GM12878 (cell line): ENCODE data around the gene C21orf58. TPM values are rescaled to one million over a fixed set of nuclear protein-coding genes. Genes with fewer than 3 reads are reported as not detected.

Experiments used
- ATAC-seq: fragments of 200-7000 bp; cut with Tn5 transposase; 3 replicates; pipeline ENCODE4 v1.9.1; 2020; ENCODE audit warnings: mild to moderate bottlenecking, moderate library complexity
- BruUV-seq: library from RNA; stranded (reverse); fragments of 400-500 nt; replicated peaks from 2 replicates; lab custom pipeline; 2021; lab: Mats Ljungman, UMichigan
- CTCF ChIA-PET: fragments of 300-600 bp; sonication (Branson Sonifier 250); formaldehyde crosslinking; extraction: SDS; loops from one replicate; lab custom pipeline; 2021; ENCODE audit warnings: inconsistent platforms; lab: Yijun Ruan, JAX
- POLR2A ChIA-PET: fragments of 350-600 bp; formaldehyde crosslinking; extraction: SDS; loops from one replicate; lab custom pipeline; 2021; ENCODE audit warnings: inconsistent platforms; lab: Charles Lee
- RAD21 ChIA-PET: fragments of 300-600 bp; sonication (Branson Sonifier 250); formaldehyde crosslinking; loops from one replicate; lab custom pipeline; 2023; ENCODE audit warnings: antibody characterized with exemption; ENCODE audit not compliant: unreplicated experiment; lab: Charles Lee
- SMC1A ChIA-PET: fragments of 300-600 bp; sonication (Branson Sonifier 250); formaldehyde crosslinking; loops from one replicate; lab custom pipeline; 2023; ENCODE audit not compliant: unreplicated experiment, uncharacterized antibody; lab: Charles Lee
- DNase-seq: peaks from one replicate; pipeline ENCODE4 v3.0.0-alpha.2; 2011; ENCODE audit warnings: low read depth, low spot score
- FAIRE-seq: peaks from 3 replicates; lab custom pipeline; 2011; peaks lifted over from hg19 to GRCh38; lab: Jason Lieb, UNC
- H2AFZ ChIP-seq: 2 replicates; pipeline ENCODE4 v1.6.0; 2011; ENCODE audit warnings: low read depth, low read length, control low read depth; ENCODE audit not compliant: control insufficient read depth
- H3K27ac ChIP-seq: 2 replicates; pipeline ENCODE4 v1.5.1; 2011; ENCODE audit warnings: control low read depth; ENCODE audit not compliant: control insufficient read depth, insufficient read depth
- H3K27me3 ChIP-seq, 2 experiments: replicated peaks in 1 of 2; 2 replicates each; pipeline versions ENCODE4 v1.6.0 to v1.6.1; 2011; ENCODE audit warnings: low read length in 1 of 2; ENCODE audit not compliant: control insufficient read depth in 2 of 2, insufficient read depth in 2 of 2
- H3K36me3 ChIP-seq, 2 experiments: 2 replicates each; pipeline ENCODE4 v1.5.1; 2011; ENCODE audit warnings: low read length in 1 of 2; ENCODE audit not compliant: control insufficient read depth in 2 of 2, insufficient read depth in 2 of 2
- H3K4me1 ChIP-seq: 2 replicates; pipeline ENCODE4 v1.6.1; 2011; ENCODE audit warnings: mild to moderate bottlenecking, low read length, moderate library complexity, mixed read lengths; ENCODE audit not compliant: control insufficient read depth, insufficient read depth
- H3K4me2 ChIP-seq: 2 replicates; pipeline ENCODE4 v1.6.0; 2011; ENCODE audit warnings: control low read depth; ENCODE audit not compliant: control insufficient read depth, insufficient read depth
- H3K4me3 ChIP-seq: fragments of 200-600 bp; sonication (generic); 2 replicates; pipeline ENCODE4 v1.5.1; 2016
- H3K79me2 ChIP-seq: 2 replicates; pipeline ENCODE4 v1.6.0; 2011; ENCODE audit warnings: low read length; ENCODE audit not compliant: control insufficient read depth, insufficient read depth
- H3K9ac ChIP-seq: 2 replicates; pipeline ENCODE4 v1.8.0; 2011; ENCODE audit warnings: low read length, control low read depth, mixed read lengths; ENCODE audit not compliant: control insufficient read depth, insufficient read depth
- H3K9me3 ChIP-seq: replicated peaks from 3 replicates; pipeline ENCODE4 v1.5.1; 2011; ENCODE audit warnings: mild to moderate bottlenecking, low read length; ENCODE audit not compliant: control insufficient read depth, insufficient read depth
- H4K20me1 ChIP-seq: 2 replicates; pipeline ENCODE4 v1.6.0; 2011; ENCODE audit not compliant: control insufficient read depth, insufficient read depth
- BHLHE40 ChIP-seq, 2 experiments: fragments of 450-650 bp in 1 of 2; IDR thresholded peaks; 2 replicates each; pipeline ENCODE4 v1.6.1; 2011 to 2017; ENCODE audit warnings: low read depth in 2 of 2, borderline replicate concordance in 1 of 2, improper control_type of control experiment in 1 of 2, low read length in 1 of 2, mild to moderate bottlenecking in 1 of 2
- CREB1 ChIP-seq: IDR thresholded peaks from 2 replicates; pipeline ENCODE4 v1.6.1; 2012; ENCODE audit warnings: low read depth, mild to moderate bottlenecking, inconsistent platforms
- LARP7 ChIP-seq: fragments of 450-650 bp; IDR thresholded peaks from 2 replicates; pipeline ENCODE4 v1.6.1; 2017; ENCODE audit warnings: mild to moderate bottlenecking
- NFIC ChIP-seq: IDR thresholded peaks from 2 replicates; pipeline ENCODE4 v1.6.1; 2012; ENCODE audit warnings: low read depth, mild to moderate bottlenecking, inconsistent platforms, low read length, moderate library complexity
- NR2F1 ChIP-seq: fragments of 450-650 bp; conservative IDR thresholded peaks from 2 replicates; pipeline ENCODE4 v1.6.1; 2017; ENCODE audit warnings: mild to moderate bottlenecking
- SRF ChIP-seq, 2 experiments: IDR thresholded peaks; 2 replicates each; pipeline ENCODE4 v1.6.1; 2011; ENCODE audit warnings: low read depth in 2 of 2, low read length in 2 of 2, mild to moderate bottlenecking in 1 of 2, moderate library complexity in 1 of 2
- STAT3 ChIP-seq: IDR thresholded peaks from 2 replicates; pipeline ENCODE4 v1.6.1; 2011; ENCODE audit warnings: low read depth, low read length, improper control_type of control experiment
- SUPT20H ChIP-seq: IDR thresholded peaks from 2 replicates; pipeline ENCODE4 v1.6.1; 2011; ENCODE audit warnings: low read depth, mild to moderate bottlenecking, low read length, moderate library complexity, borderline replicate concordance; ENCODE audit not compliant: control insufficient read depth
- TARDBP ChIP-seq: IDR thresholded peaks from 2 replicates; pipeline ENCODE4 v1.6.1; 2016; ENCODE audit warnings: borderline replicate concordance
- TCF7 ChIP-seq: IDR thresholded peaks from 2 replicates; pipeline ENCODE4 v1.6.1; 2014; ENCODE audit warnings: antibody characterized with exemption, borderline replicate concordance
- ZNF384 ChIP-seq: IDR thresholded peaks from 2 replicates; pipeline ENCODE4 v1.6.1; 2012; ENCODE audit warnings: low read depth, mild to moderate bottlenecking, low read length, improper control_type of control experiment, borderline replicate concordance
- WGBS: methylation state at CpG from one replicate; pipeline ENCODE4 v1.1.6; 2016; ENCODE audit warnings: low lambda C conversion rate; ENCODE audit not compliant: insufficient replicate concordance, insufficient coverage; ENCODE audit errors: missing lambda C conversion rate; 5-methylcytosine and 5-hydroxymethylcytosine counted together
- in situ Hi-C: fragments of 300-500 bp; cut with MboI; formaldehyde crosslinking; loops from 9 replicates; pipeline ENCODE4 v1.14.3; 2018; ENCODE audit warnings: mixed read lengths
- intact Hi-C: fragments of 100-400 bp; cut with micrococcal nuclease; formaldehyde crosslinking; loops from one replicate; pipeline ENCODE4 v1.14.2; 2022; ENCODE audit not compliant: unreplicated experiment
- polyA plus RNA-seq, 11 experiments: library from polyadenylated mRNA; depleted of rRNA in 4 of 11; unstranded in 6 of 11; stranded (reverse) in 5 of 11; fragments of >200 nt; fragmentation: Nextera tagmentation in 4 of 11; fragmentation: Illumina TruSeq in 1 of 11; extraction: Ambion mirVana in 4 of 11; extraction: Trizol in 1 of 11; gene quantifications; 1 replicate in 1 of 11; 2 replicates in 10 of 11; pipeline versions ENCODE4 v1.2.1 to v1.2.3, GENCODE V29; 2011 to 2016; ENCODE audit warnings: inconsistent platforms in 2 of 11, missing spikeins in 2 of 11, low read depth in 1 of 11
- total RNA-seq, 4 experiments: library from RNA; depleted of rRNA in 3 of 4; stranded (reverse); fragments of >200 nt in 3 of 4; fragmentation: Illumina TruSeq in 1 of 4; extraction: Trizol in 1 of 4; gene quantifications; 2 replicates each; pipeline versions ENCODE4 v1.2.1 to v1.2.3, GENCODE V29; 2013 to 2021
- TF ChIP-seq, protein P1 (sequence below): fragments of 450-650 bp; conservative IDR thresholded peaks from 2 replicates; pipeline ENCODE4 v1.6.1; 2017; ENCODE audit warnings: mild to moderate bottlenecking, moderate library complexity
- TF ChIP-seq, protein P2 (sequence below): IDR thresholded peaks from 2 replicates; pipeline ENCODE4 v1.6.1; 2012; ENCODE audit warnings: mild to moderate bottlenecking, low read depth, low read length
- TF ChIP-seq, protein P3 (sequence below): IDR thresholded peaks from 2 replicates; pipeline ENCODE4 v1.6.1; 2011; ENCODE audit warnings: low read depth, mild to moderate bottlenecking, low read length, moderate library complexity, borderline replicate concordance; ENCODE audit errors: extremely low read depth
- TF ChIP-seq, protein P4 (sequence below): fragments of 450-650 bp; IDR thresholded peaks from 2 replicates; pipeline ENCODE4 v1.6.1; 2017; ENCODE audit warnings: mild to moderate bottlenecking, moderate library complexity

Gene C21orf58
- total and polyA plus RNA-seq, 10 of the 15 experiments (the other 5 are each of a cell fraction or from before 2014, with no cell fraction given): 1.1 to 22.3 (median 11.8) TPM

DNA sequence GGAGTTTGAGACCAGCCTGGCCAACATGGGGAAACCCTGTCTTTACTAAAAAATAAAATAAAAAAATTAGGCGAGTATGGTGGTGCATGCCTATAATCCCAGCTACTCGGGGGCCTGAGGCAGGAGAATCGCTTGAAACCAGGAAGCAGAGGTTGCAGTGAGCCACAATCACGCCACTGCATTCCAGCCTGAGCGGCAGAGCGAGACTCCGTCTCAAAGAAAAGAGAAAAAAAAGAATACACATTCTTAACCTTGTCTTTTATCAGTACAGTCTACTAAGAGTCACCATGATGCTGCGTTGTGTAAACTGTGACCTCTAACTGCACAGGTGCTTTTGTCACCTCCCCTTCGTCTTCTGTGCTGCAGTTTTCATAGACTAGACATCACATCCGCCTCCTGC lies 37.5 kb upstream of the C21orf58 start:
- WGBS: 94% methylated on average over 10 of the region's 10 CpGs
- Histone ChIP-seq H3K4me1 (peaks cover 3% of the 10 kb centered on the region; the same call in 1 of the 2 replicates), H3K4me2 (no peak overlapping the region), H3K27me3 (no peaks in the 10 kb centered on the region), H2AFZ (no peak overlapping the region), H3K4me3 (no peak overlapping the region), H3K79me2 (no peaks in the 10 kb centered on the region), H4K20me1 (no peaks in the 10 kb centered on the region), H3K9me3 (no peaks in the 10 kb centered on the region), H3K27ac (no peak overlapping the region), H3K9ac (no peak overlapping the region), H3K36me3 (peaks cover 12 to 24% of the 10 kb centered on the region in 2 experiments; a peak in 3 of 4 replicates)
- POLR2A ChIA-PET: no interaction called here
- in situ Hi-C loops: no loop called here
- DNase-seq (no peak), ATAC-seq (no peak), FAIRE-seq (no peak)
- SMC1A ChIA-PET: no interaction called here
- CTCF ChIA-PET: no interaction called here
- no TSS peak for BruUV-seq
- RAD21 ChIA-PET: no interaction called here
- intact Hi-C loops: no loop called here
- TF ChIP-seq, protein P1, sequence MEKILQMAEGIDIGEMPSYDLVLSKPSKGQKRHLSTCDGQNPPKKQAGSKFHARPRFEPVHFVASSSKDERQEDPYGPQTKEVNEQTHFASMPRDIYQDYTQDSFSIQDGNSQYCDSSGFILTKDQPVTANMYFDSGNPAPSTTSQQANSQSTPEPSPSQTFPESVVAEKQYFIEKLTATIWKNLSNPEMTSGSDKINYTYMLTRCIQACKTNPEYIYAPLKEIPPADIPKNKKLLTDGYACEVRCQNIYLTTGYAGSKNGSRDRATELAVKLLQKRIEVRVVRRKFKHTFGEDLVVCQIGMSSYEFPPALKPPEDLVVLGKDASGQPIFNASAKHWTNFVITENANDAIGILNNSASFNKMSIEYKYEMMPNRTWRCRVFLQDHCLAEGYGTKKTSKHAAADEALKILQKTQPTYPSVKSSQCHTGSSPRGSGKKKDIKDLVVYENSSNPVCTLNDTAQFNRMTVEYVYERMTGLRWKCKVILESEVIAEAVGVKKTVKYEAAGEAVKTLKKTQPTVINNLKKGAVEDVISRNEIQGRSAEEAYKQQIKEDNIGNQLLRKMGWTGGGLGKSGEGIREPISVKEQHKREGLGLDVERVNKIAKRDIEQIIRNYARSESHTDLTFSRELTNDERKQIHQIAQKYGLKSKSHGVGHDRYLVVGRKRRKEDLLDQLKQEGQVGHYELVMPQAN: no peak
- TF ChIP-seq, protein P2, sequence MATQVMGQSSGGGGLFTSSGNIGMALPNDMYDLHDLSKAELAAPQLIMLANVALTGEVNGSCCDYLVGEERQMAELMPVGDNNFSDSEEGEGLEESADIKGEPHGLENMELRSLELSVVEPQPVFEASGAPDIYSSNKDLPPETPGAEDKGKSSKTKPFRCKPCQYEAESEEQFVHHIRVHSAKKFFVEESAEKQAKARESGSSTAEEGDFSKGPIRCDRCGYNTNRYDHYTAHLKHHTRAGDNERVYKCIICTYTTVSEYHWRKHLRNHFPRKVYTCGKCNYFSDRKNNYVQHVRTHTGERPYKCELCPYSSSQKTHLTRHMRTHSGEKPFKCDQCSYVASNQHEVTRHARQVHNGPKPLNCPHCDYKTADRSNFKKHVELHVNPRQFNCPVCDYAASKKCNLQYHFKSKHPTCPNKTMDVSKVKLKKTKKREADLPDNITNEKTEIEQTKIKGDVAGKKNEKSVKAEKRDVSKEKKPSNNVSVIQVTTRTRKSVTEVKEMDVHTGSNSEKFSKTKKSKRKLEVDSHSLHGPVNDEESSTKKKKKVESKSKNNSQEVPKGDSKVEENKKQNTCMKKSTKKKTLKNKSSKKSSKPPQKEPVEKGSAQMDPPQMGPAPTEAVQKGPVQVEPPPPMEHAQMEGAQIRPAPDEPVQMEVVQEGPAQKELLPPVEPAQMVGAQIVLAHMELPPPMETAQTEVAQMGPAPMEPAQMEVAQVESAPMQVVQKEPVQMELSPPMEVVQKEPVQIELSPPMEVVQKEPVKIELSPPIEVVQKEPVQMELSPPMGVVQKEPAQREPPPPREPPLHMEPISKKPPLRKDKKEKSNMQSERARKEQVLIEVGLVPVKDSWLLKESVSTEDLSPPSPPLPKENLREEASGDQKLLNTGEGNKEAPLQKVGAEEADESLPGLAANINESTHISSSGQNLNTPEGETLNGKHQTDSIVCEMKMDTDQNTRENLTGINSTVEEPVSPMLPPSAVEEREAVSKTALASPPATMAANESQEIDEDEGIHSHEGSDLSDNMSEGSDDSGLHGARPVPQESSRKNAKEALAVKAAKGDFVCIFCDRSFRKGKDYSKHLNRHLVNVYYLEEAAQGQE: no peak
- TF ChIP-seq, protein P3, sequence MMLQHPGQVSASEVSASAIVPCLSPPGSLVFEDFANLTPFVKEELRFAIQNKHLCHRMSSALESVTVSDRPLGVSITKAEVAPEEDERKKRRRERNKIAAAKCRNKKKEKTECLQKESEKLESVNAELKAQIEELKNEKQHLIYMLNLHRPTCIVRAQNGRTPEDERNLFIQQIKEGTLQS: no peak
- TF ChIP-seq SRF (IDR thresholded peaks at IDR 0.05; ENCODE audit: low read depth in 2 of 2, low read length in 2 of 2) (no peak), CREB1 (no peak), LARP7 (no peak), STAT3 (no peak), TARDBP (no peak), BHLHE40 (IDR thresholded peaks at IDR 0.05; ENCODE audit: borderline replicate concordance in 1 of 2, low read depth in 2 of 2, low read length in 1 of 2) (no peak), NR2F1 (no peak), TCF7 (no peak), SUPT20H (no peak), ZNF384 (no peak), NFIC (no peak)
- TF ChIP-seq, protein P4, sequence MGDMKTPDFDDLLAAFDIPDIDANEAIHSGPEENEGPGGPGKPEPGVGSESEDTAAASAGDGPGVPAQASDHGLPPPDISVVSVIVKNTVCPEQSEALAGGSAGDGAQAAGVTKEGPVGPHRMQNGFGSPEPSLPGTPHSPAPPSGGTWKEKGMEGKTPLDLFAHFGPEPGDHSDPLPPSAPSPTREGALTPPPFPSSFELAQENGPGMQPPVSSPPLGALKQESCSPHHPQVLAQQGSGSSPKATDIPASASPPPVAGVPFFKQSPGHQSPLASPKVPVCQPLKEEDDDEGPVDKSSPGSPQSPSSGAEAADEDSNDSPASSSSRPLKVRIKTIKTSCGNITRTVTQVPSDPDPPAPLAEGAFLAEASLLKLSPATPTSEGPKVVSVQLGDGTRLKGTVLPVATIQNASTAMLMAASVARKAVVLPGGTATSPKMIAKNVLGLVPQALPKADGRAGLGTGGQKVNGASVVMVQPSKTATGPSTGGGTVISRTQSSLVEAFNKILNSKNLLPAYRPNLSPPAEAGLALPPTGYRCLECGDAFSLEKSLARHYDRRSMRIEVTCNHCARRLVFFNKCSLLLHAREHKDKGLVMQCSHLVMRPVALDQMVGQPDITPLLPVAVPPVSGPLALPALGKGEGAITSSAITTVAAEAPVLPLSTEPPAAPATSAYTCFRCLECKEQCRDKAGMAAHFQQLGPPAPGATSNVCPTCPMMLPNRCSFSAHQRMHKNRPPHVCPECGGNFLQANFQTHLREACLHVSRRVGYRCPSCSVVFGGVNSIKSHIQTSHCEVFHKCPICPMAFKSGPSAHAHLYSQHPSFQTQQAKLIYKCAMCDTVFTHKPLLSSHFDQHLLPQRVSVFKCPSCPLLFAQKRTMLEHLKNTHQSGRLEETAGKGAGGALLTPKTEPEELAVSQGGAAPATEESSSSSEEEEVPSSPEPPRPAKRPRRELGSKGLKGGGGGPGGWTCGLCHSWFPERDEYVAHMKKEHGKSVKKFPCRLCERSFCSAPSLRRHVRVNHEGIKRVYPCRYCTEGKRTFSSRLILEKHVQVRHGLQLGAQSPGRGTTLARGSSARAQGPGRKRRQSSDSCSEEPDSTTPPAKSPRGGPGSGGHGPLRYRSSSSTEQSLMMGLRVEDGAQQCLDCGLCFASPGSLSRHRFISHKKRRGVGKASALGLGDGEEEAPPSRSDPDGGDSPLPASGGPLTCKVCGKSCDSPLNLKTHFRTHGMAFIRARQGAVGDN: no peak
